ENCODE results near the gene GARIN5B.

DNA sequence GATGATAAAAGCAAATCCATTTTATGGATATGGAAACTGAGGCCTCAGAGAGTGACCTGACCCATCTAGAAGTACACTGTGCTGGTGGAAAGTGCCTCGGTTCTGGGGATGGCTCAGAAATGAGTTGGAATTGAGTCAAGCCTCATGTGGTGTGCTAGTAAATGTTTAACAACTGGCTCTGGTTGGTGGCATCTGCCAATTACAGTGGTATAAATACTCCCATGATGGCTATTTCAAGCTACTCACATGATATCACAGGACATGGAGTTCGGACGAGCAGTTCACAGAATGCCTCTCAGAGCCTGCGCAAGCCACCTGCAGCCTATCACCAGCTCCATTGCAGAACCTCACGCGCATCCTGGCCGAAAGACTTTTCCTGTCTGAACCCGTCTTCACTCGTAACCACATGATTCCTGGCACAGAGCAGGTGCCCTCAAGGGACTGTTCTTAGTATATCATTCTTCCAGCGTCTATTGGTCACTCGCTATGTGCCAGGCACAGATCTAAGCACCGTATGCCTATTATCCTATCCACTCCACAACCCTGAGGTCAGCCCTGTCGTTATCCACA, 47.0 kb downstream of the GARIN5B start:
- TF ChIP-seq POLR2A (IDR thresholded peaks at IDR 0.05; ENCODE audit: low read length) (no peak), GATA1 (IDR thresholded peaks at IDR 0.05; ENCODE audit: low read depth, low read length) (no peak)
